Activated CD8-positive, alpha-beta T cell treated with anti-CD3 and anti-CD28 coated beads for 36 hours (primary cell): Measurements from ENCODE around the gene UNC13B. TPM values are rescaled to one million over a fixed set of nuclear protein-coding genes. Genes with fewer than 3 reads are reported as not detected.
"Not testable (repeated sequence)": the region's sequence is repeated elsewhere in the genome, so short reads cannot be mapped to it uniquely, and the experiment has no call there.

Source experiments
- ATAC-seq: fragments of 200-7000 bp; cut with Tn5 transposase; one replicate; pipeline ENCODE4 v1.10.0; 2021; ENCODE audit warnings: mild to moderate bottlenecking, moderate library complexity
- CTCF ChIA-PET: fragments of 350-600 bp; sonication (Branson Sonifier 250); formaldehyde crosslinking; loops from one replicate; lab custom pipeline; 2021; ENCODE audit warnings: antibody characterized with exemption; lab: Charles Lee
- POLR2A ChIA-PET: fragments of 350-600 bp; sonication (Branson Sonifier 250); formaldehyde crosslinking; loops from one replicate; lab custom pipeline; 2021; ENCODE audit warnings: antibody characterized with exemption; lab: Charles Lee
- DNase-seq: peaks from one replicate; pipeline ENCODE4 v3.0.0-alpha.2; 2020
- H3K27ac Mint-ChIP-seq: one replicate; pipeline ENCODE4 v1.8.0; 2021; ENCODE audit warnings: mild to moderate bottlenecking, mixed read lengths
- H3K27me3 Mint-ChIP-seq: one replicate; pipeline ENCODE4 v1.8.0; 2021; ENCODE audit warnings: mixed read lengths
- H3K36me3 Mint-ChIP-seq: one replicate; pipeline ENCODE4 v1.8.0; 2021; ENCODE audit warnings: low read depth, mixed read lengths
- H3K4me1 Mint-ChIP-seq: one replicate; pipeline ENCODE4 v1.8.0; 2021; ENCODE audit warnings: low read depth, mixed read lengths
- H3K4me3 Mint-ChIP-seq: one replicate; pipeline ENCODE4 v1.8.0; 2021; ENCODE audit warnings: mild to moderate bottlenecking, moderate library complexity, mixed read lengths
- H3K9me3 Mint-ChIP-seq: one replicate; pipeline ENCODE4 v1.8.0; 2021; ENCODE audit warnings: mixed read lengths
- intact Hi-C: fragments of 100-400 bp; cut with micrococcal nuclease; formaldehyde crosslinking; loops from one replicate; pipeline ENCODE4 v1.10.0; 2022
- total RNA-seq, 2 experiments: library from RNA; stranded (reverse); gene quantifications; one replicate each; pipeline ENCODE4 v1.2.3, GENCODE V29; 2021
- TF ChIP-seq, protein P1 (sequence below): fragments of 200-600 bp; IDR thresholded peaks from one replicate; pipeline ENCODE4 v1.8.0; 2022; ENCODE audit warnings: antibody characterized with exemption, mild to moderate bottlenecking

UNC13B gene
- total RNA-seq, 2 experiments from 2014 or later = 1.3 to 1.9 TPM

DNA sequence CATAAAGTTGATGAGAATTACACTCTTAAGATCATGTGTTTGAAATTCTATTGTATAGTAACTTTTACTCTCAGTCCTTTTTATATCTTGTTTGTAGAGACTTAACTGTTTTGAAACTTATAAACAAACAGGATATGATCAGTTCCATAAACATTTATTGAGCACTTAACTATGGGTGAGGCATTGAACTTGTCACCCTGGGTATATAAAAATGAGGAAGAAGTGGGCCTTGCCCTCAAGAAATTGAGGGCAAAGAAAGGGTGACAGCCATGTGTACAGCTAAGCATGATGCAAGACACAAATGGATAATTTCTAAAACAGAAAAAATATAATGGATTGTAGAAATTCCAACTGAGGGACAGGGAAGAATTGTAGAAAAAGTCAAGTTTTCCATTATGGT lies 15.7 kb downstream of the UNC13B start:
- intact Hi-C loops = no loop called here
- POLR2A ChIA-PET = no interaction called here
- H3K27me3 Mint-ChIP-seq = peaks cover 6% of the 10 kb centered on the region

DNA sequence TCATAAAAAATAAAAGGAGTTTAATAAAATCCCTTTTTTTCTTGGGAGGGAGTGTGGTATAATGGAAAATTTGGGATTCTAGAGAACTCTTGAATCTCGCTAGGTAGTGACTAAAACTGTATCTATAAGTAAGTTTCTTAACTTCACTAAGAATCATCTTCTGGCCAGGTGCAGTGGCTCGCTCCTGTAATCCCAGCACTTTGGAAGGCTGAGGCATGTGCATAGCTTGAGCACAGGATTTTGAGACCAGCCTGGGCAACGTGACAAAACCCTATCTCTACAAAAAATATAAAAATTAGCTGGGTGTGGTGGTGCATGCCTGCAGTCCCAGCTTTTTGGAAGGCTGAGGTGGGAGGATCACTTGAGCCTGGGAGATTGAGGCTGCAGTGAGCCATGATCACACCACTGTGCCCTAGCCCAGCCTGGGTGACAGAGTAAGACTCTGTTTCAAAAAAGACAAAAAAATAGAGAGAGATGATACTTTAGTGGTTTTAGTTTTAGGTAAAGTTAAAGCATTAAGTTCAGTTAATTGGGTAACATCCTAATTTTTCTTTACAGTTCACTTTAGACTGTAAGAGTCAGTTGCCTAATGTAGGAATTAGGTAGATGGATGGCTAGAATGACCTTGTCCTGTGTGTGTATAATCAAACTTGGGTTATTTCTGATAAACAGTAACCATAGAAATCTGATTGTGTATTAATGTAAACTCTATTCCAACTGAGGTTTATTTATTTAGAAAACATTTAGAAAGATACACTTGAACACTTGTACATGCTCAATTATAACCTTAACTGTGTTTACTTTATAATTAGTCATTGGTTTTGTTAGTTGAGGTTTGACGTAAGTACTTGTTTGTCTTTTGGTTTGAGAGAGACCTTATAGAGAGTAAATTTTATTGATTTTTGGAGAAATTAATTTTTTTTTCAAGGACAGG lies 17.8 kb downstream of the UNC13B start:
- Mint-ChIP-seq H3K27ac (no peak overlapping the region), H3K9me3 (no peaks in the 10 kb centered on the region), H3K36me3 (no peaks in the 10 kb centered on the region), H3K4me1 (no peaks in the 10 kb centered on the region), H3K27me3 (peaks cover 6% of the 10 kb centered on the region), H3K4me3 (no peak overlapping the region)
- CTCF ChIA-PET = no interaction called here
- ATAC-seq = no peak
- TF ChIP-seq, protein P1, sequence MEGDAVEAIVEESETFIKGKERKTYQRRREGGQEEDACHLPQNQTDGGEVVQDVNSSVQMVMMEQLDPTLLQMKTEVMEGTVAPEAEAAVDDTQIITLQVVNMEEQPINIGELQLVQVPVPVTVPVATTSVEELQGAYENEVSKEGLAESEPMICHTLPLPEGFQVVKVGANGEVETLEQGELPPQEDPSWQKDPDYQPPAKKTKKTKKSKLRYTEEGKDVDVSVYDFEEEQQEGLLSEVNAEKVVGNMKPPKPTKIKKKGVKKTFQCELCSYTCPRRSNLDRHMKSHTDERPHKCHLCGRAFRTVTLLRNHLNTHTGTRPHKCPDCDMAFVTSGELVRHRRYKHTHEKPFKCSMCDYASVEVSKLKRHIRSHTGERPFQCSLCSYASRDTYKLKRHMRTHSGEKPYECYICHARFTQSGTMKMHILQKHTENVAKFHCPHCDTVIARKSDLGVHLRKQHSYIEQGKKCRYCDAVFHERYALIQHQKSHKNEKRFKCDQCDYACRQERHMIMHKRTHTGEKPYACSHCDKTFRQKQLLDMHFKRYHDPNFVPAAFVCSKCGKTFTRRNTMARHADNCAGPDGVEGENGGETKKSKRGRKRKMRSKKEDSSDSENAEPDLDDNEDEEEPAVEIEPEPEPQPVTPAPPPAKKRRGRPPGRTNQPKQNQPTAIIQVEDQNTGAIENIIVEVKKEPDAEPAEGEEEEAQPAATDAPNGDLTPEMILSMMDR = no peak
- POLR2A ChIA-PET = no interaction called here
- intact Hi-C loops = no loop called here
- DNase-seq = no peak

More for the DNA sequence above, 15.7 kb downstream of the UNC13B start:
- Mint-ChIP-seq H3K27ac (no peak overlapping the region), H3K4me3 (no peak overlapping the region), H3K36me3 (no peaks in the 10 kb centered on the region), H3K4me1 (no peaks in the 10 kb centered on the region), H3K9me3 (no peaks in the 10 kb centered on the region)
- ATAC-seq = no peak
- CTCF ChIA-PET = interaction anchor here (1.0 to 1.3 kb wide), 2 partner anchors 274 to 278 kb away, joined by 3 read pairs; no protein-coding TSS in a partner anchor
- no peak for DNase-seq
- TF ChIP-seq, protein P1 = no peak

DNA sequence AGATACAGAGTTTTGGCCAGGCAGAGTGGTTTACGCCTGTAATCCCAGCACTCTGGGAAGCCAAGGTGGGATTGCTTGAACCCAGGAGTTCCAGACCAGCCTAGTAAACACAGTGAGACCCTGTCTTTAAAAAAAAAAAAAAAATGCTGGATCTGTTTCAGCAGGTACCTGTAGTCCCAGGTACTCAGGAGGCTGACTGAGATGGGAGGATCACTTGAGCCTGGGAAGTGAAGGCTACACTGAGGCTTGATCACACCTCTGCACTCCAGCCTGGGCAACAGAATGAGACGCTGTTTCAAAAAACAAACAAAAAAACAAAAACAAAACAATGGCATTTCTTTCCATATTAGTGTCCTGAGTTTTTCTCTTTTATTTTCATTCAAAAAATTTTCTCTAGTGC lies 19.0 kb downstream of the UNC13B start:
- H3K27me3 Mint-ChIP-seq = peaks cover 1% of the 10 kb centered on the region
- H3K4me3 Mint-ChIP-seq = no peak overlapping the region
- no peaks in the 10 kb centered on the region for H3K9me3 Mint-ChIP-seq
- ChIA-PET CTCF (no interaction called here), POLR2A (interaction anchor here (0.6 kb wide), 1 partner anchor 288 kb away, joined by 3 read pairs; no protein-coding TSS in a partner anchor)
- intact Hi-C loops = no loop called here
- TF ChIP-seq, protein P1 = no peak
- no peak for ATAC-seq
- H3K4me1 Mint-ChIP-seq = no peaks in the 10 kb centered on the region
- H3K36me3 Mint-ChIP-seq = no peaks in the 10 kb centered on the region
- no peak overlapping the region for H3K27ac Mint-ChIP-seq
- DNase-seq = no peak

DNA sequence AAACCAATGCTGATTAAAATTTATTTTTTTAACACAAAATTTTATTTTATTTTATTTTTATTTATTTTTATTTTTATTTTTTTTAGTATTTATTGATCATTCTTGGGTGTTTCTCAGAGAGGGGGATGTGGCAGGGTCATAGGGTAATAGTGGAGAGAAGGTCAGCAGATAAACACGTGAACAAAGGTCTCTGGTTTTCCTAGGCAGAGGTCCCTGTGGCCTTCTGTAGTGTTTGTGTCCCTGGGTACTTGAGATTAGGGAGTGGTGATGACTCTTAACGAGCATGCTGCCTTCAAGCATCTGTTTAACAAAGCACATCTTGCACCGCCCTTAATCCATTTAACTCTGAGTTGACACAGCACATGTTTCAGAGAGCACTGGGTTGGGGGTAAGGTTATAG lies 20.6 kb downstream of the UNC13B start:
- H3K27me3 Mint-ChIP-seq, POLR2A ChIA-PET: not testable (repeated sequence)

DNA sequence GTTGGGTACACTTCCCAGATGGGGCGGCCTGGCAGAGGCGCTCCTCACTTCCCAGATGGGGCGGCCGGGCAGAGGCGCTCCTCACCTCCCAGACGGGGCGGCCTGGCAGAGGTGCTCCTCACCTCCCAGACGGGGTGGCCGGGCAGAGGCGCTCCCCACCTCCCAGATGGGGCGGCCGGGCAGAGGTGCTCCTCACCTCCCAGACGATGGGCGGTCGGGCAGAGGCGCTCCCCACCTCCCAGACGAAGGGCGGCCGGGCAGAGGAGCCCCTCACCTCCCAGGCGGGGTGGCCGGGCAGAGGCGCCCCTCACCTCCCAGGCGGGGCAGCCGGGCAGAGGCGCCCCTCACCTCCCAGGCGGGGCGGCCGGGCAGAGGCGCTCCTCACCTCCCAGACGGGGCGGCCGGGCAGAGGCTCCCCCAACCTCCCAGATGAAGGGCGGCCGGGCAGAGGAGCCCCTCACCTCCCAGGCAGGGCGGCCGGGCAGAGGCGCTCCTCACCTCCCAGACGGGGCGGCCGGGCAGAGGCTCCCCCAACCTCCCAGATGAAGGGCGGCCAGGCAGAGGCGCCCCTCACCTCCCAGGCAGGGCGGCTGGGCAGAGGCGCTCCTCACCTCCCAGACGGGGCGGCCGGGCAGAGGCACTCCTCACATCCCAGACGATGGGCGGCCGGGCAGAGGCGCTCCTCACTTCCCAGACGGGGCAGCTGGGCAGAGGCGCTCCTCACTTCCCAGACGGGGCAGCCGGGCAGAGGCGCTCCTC lies 21.4 kb downstream of the UNC13B start:
- H3K27me3 Mint-ChIP-seq = not testable (repeated sequence)

More for the DNA sequence above, 20.6 kb downstream of the UNC13B start:
- DNase-seq, CTCF ChIA-PET, intact Hi-C loops, ATAC-seq, H3K27ac Mint-ChIP-seq, H3K36me3 Mint-ChIP-seq, H3K4me1 Mint-ChIP-seq, H3K4me3 Mint-ChIP-seq, H3K9me3 Mint-ChIP-seq: not testable (repeated sequence)

DNA sequence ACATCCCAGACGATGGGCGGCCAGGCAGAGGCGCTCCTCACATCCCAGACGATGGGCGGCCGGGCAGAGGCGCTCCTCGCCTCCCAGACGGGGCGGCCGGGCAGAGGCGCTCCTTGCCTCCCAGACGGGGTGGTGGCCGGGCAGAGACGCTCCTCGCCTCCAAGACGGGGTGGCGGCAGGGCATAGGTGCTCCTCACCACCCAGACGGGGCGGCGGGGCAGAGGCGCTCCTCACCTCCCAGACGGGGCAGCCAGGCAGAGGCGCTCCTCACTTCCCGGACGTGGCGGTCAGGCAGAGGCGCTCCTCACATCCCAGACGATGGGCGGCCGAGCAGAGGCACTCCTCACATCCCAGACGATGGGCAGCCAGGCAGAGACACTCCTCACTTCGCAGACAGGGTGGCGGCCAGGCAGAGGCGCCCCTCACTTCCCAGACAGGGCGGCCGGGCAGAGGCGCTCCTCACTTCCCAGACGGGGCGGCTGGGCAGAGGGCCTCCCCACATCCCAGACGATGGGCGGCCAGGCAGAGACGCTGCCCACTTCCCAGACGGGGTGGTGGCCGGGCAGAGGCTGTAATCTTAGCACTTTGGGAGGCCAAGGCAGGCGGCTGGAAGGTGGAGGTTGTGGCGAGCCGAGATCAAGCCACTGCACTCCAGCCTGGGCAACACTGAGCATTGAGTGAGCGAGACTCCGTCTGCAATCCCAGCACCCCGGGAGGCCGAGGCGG lies 22.1 kb downstream of the UNC13B start:
- POLR2A ChIA-PET, H3K27ac Mint-ChIP-seq, H3K9me3 Mint-ChIP-seq, H3K4me1 Mint-ChIP-seq, intact Hi-C loops, H3K4me3 Mint-ChIP-seq, DNase-seq, H3K27me3 Mint-ChIP-seq, ATAC-seq, H3K36me3 Mint-ChIP-seq, CTCF ChIA-PET: not testable (repeated sequence)

More for the DNA sequence above, 21.4 kb downstream of the UNC13B start:
- H3K27ac Mint-ChIP-seq, intact Hi-C loops, H3K4me1 Mint-ChIP-seq, H3K4me3 Mint-ChIP-seq, CTCF ChIA-PET, POLR2A ChIA-PET, H3K9me3 Mint-ChIP-seq, ATAC-seq, H3K36me3 Mint-ChIP-seq, DNase-seq: not testable (repeated sequence)
